Astrocyte of the cerebellum (primary cell): Measurements from ENCODE around the gene CYP17A1.

Experiments used
- DNase-seq: peaks from one replicate; pipeline ENCODE4 v3.0.0-alpha.2; 2011; ENCODE audit warnings: low read depth
- H3K4me3 ChIP-seq: 2 replicates; pipeline ENCODE4 v1.5.1; 2011; ENCODE audit warnings: mild to moderate bottlenecking, low read depth, low read length, moderate library complexity
- CTCF ChIP-seq: IDR thresholded peaks from 2 replicates; pipeline ENCODE4 v1.5.1; 2012; ENCODE audit warnings: low read length, low read depth, moderate library complexity, mild to moderate bottlenecking; ENCODE audit errors: missing control alignments
- in situ Hi-C: cut with HindIII; loops from 2 replicates; pipeline ENCODE4 v1.10.0; 2017; ENCODE audit warnings: low sequenced_read_pairs

The CYP17A1 gene

GRCh38 chr10:102813734-102814452, 23.3 kb downstream of the CYP17A1 start:
- TF ChIP-seq CTCF: no peak
- no peak for DNase-seq
- in situ Hi-C loops: no loop called here
- H3K4me3 ChIP-seq: no peak overlapping the region

- no peak overlapping the region for H3K4me3 ChIP-seq
- DNase-seq: no peak
- in situ Hi-C loops: no loop called here
- no peak for TF ChIP-seq CTCF
Measured at GRCh38 chr10:102813017-102813541, 24.1 kb downstream of the CYP17A1 start.

GRCh38 chr10:102812231-102812876, 24.9 kb downstream of the CYP17A1 start:
- no peak for TF ChIP-seq CTCF
- DNase-seq: no peak
- H3K4me3 ChIP-seq: no peak overlapping the region
- in situ Hi-C loops: no loop called here

GRCh38 chr10:102811346-102811745, 25.9 kb downstream of the CYP17A1 start:
- in situ Hi-C loops: no loop called here
- no peak overlapping the region for H3K4me3 ChIP-seq
- DNase-seq: no peak
- TF ChIP-seq CTCF: no peak

- no peak for TF ChIP-seq CTCF
- in situ Hi-C loops: no loop called here
- H3K4me3 ChIP-seq: no peak overlapping the region
- DNase-seq: no peak
Measured at GRCh38 chr10:102808380-102808779, 28.8 kb downstream of the CYP17A1 start.

GRCh38 chr10:102804382-102805055, 32.7 kb downstream of the CYP17A1 start:
- no peak for DNase-seq
- in situ Hi-C loops: no loop called here
- H3K4me3 ChIP-seq: no peak overlapping the region
- no peak for TF ChIP-seq CTCF
